ENCODE data around the gene SLCO2A1.

DNA sequence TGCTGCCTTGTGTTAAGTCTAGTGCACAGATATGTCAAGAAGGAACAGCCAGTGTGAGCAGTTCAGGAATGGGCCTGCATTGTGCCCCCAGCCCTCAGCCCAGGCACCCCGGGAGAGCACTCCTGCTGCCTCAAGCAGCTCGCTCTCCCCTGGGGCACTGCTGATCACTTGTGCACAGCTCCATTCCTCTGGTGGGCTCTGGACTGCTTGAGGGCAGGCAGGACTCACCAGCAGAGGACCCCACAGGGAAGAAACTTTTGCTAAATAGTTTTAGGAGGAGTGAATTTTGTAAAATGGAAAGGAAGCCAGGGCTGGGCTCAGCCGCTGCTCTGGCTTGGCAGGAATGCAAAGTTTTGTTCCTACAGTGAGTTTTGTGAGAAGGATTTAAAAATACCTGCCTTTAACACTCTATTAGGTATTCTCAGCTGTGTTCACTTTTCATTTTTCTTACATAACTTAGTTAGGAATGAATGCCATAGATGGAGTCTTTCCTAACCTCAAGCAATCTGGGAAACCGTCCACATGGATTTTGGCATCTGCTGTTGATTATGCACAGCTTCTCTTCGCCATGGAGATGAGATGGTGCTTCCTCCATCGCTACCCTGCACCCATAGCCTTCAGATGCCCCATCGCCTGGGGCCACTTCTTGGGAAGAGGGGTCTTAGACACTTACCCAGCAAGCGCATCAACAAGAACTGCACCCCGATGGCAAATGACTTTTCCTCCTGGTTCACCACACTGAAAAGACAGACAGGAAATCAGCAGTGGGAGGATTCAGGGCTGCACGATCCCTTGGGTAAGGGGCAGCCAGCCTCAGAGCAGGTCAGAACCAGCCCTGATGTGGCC lies 91.7 kb downstream of the SLCO2A1 start:
- TF ChIP-seq, protein P1, sequence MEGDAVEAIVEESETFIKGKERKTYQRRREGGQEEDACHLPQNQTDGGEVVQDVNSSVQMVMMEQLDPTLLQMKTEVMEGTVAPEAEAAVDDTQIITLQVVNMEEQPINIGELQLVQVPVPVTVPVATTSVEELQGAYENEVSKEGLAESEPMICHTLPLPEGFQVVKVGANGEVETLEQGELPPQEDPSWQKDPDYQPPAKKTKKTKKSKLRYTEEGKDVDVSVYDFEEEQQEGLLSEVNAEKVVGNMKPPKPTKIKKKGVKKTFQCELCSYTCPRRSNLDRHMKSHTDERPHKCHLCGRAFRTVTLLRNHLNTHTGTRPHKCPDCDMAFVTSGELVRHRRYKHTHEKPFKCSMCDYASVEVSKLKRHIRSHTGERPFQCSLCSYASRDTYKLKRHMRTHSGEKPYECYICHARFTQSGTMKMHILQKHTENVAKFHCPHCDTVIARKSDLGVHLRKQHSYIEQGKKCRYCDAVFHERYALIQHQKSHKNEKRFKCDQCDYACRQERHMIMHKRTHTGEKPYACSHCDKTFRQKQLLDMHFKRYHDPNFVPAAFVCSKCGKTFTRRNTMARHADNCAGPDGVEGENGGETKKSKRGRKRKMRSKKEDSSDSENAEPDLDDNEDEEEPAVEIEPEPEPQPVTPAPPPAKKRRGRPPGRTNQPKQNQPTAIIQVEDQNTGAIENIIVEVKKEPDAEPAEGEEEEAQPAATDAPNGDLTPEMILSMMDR (IDR thresholded peaks at IDR 0.05): no peak
- TF ChIP-seq POLR2A (IDR thresholded peaks at IDR 0.05): no peak
